Body of pancreas (tissue), 4 donors: ENCODE data around the gene NLRP5.

Source experiments
- CTCF ChIP-seq, 7 experiments: fragments of 450-650 bp in 4 of 7; fragments of 200-600 bp in 3 of 7; sonication (generic) in 3 of 7; IDR thresholded peaks; one replicate each; pipeline ENCODE4 v1.5.1; 2016 to 2019; ENCODE audit warnings: antibody characterized with exemption in 7 of 7
- POLR2A ChIP-seq, 3 donors: fragments of 450-650 bp; IDR thresholded peaks; one replicate each; pipeline ENCODE4 v1.6.1; 2016; ENCODE audit warnings: antibody characterized with exemption in 3 of 3, mild to moderate bottlenecking in 2 of 3

- TF ChIP-seq POLR2A (IDR thresholded peaks at IDR 0.05) (no peak), CTCF (IDR thresholded peaks at IDR 0.05) (no peak)
Measured at GRCh38 chr19:55959996-55960675, 26.4 kb upstream of the NLRP5 start.
